Mesothelial cell of epicardium (in vitro differentiated cells): ENCODE results near the gene SLC35B2. TPM values are rescaled to one million over a fixed set of nuclear protein-coding genes. Genes with fewer than 3 reads are reported as not detected.
A peak's percentile ranks its signal among the peaks of the same experiment; 100 is the strongest.

Experiments
- DNase-seq, 2 experiments: peaks; one replicate each; pipeline ENCODE4 v3.0.0; 2021; ENCODE audit warnings: low spot score in 2 of 2; ENCODE audit not compliant: unreplicated experiment in 2 of 2
- H3K27ac Mint-ChIP-seq: 2 replicates; pipeline ENCODE4 v1.8.0; 2021; ENCODE audit warnings: mixed read lengths
- H3K27me3 Mint-ChIP-seq: 2 replicates; pipeline ENCODE4 v1.8.0; 2021; ENCODE audit warnings: low read depth, mixed read lengths
- H3K36me3 Mint-ChIP-seq: 2 replicates; pipeline ENCODE4 v1.8.0; 2021; ENCODE audit warnings: mixed read lengths
- H3K4me1 Mint-ChIP-seq: 2 replicates; pipeline ENCODE4 v1.8.0; 2021; ENCODE audit warnings: mixed read lengths
- H3K4me3 Mint-ChIP-seq: 2 replicates; pipeline ENCODE4 v1.8.0; 2021; ENCODE audit warnings: mild to moderate bottlenecking, moderate library complexity, mixed read lengths
- H3K9me3 Mint-ChIP-seq: 2 replicates; pipeline ENCODE4 v1.8.0; 2021; ENCODE audit warnings: mixed read lengths
- CTCF ChIP-seq: fragments of 200-600 bp; sonication (generic); IDR thresholded peaks from one replicate; pipeline ENCODE4 v1.5.0; 2021; ENCODE audit warnings: antibody characterized with exemption; ENCODE audit not compliant: unreplicated experiment
- total RNA-seq: library from RNA; stranded (reverse); gene quantifications from 3 replicates; pipeline ENCODE4 v1.2.1, GENCODE V29; 2021

Gene SLC35B2
- total RNA-seq, 1 donor from 2014 or later = 38.2 TPM

GRCh38 chr6:44251576-44252524 lies 5.5 kb downstream of the SLC35B2 start:
- Mint-ChIP-seq H3K4me3 (no peak overlapping the region), H3K4me1 (peaks cover 36% of the 10 kb centered on the region), H3K9me3 (no peaks in the 10 kb centered on the region), H3K36me3 (peaks cover 53% of the 10 kb centered on the region), H3K27ac (peak overlapping the region; percentile 17), H3K27me3 (no peaks in the 10 kb centered on the region)
- DNase-seq = no peak
- no peak for TF ChIP-seq CTCF

- no peaks in the 10 kb centered on the region for H3K9me3 Mint-ChIP-seq
- H3K27ac Mint-ChIP-seq = no peak overlapping the region
- peaks cover 27% of the 10 kb centered on the region for H3K4me1 Mint-ChIP-seq
- no peak overlapping the region for H3K4me3 Mint-ChIP-seq
- peaks cover 53% of the 10 kb centered on the region for H3K36me3 Mint-ChIP-seq
- no peak for TF ChIP-seq CTCF
- DNase-seq = no peak
- H3K27me3 Mint-ChIP-seq = no peaks in the 10 kb centered on the region
These were observed 6.6 kb downstream of the SLC35B2 start for GRCh38 chr6:44250718-44251123.

GRCh38 chr6:44250067-44250717 lies 7.1 kb downstream of the SLC35B2 start:
- H3K4me1 Mint-ChIP-seq = peaks cover 27% of the 10 kb centered on the region

GRCh38 chr6:44249082-44249748 lies 8.1 kb downstream of the SLC35B2 start:
- H3K36me3 Mint-ChIP-seq = peaks cover 47% of the 10 kb centered on the region
- peaks cover 27% of the 10 kb centered on the region for H3K4me1 Mint-ChIP-seq
- no peak for DNase-seq
- no peaks in the 10 kb centered on the region for H3K27me3 Mint-ChIP-seq
- H3K9me3 Mint-ChIP-seq = no peaks in the 10 kb centered on the region
- H3K27ac Mint-ChIP-seq = peak overlapping the region; percentile 99
- TF ChIP-seq CTCF = no peak
- H3K4me3 Mint-ChIP-seq = peak overlapping the region; percentile 98

More at GRCh38 chr6:44250067-44250717, 7.1 kb downstream of the SLC35B2 start:
- H3K36me3 Mint-ChIP-seq = peaks cover 53% of the 10 kb centered on the region
- DNase-seq = no peak
- no peaks in the 10 kb centered on the region for H3K9me3 Mint-ChIP-seq
- no peak for TF ChIP-seq CTCF
- H3K4me3 Mint-ChIP-seq = no peak overlapping the region
- no peak overlapping the region for H3K27ac Mint-ChIP-seq
- H3K27me3 Mint-ChIP-seq = no peaks in the 10 kb centered on the region

- peak overlapping the region; percentile 99 for H3K27ac Mint-ChIP-seq
- H3K4me1 Mint-ChIP-seq = peaks cover 27% of the 10 kb centered on the region
- DNase-seq = no peak
- H3K27me3 Mint-ChIP-seq = no peaks in the 10 kb centered on the region
- H3K36me3 Mint-ChIP-seq = peaks cover 43% of the 10 kb centered on the region
- peak overlapping the region; percentile 98 for H3K4me3 Mint-ChIP-seq
- no peak for TF ChIP-seq CTCF
- H3K9me3 Mint-ChIP-seq = no peaks in the 10 kb centered on the region
These were observed 8.7 kb downstream of the SLC35B2 start for GRCh38 chr6:44248579-44248978.
